Measurements from ENCODE around the gene COA1.
"Not testable (repeated sequence)": the region's sequence is repeated elsewhere in the genome, so short reads cannot be mapped to it uniquely, and the experiment has no call there.

The COA1 gene

GRCh38 chr7:43632746-43633145, 96.6 kb downstream of the COA1 start:
- TF ChIP-seq, protein P1, sequence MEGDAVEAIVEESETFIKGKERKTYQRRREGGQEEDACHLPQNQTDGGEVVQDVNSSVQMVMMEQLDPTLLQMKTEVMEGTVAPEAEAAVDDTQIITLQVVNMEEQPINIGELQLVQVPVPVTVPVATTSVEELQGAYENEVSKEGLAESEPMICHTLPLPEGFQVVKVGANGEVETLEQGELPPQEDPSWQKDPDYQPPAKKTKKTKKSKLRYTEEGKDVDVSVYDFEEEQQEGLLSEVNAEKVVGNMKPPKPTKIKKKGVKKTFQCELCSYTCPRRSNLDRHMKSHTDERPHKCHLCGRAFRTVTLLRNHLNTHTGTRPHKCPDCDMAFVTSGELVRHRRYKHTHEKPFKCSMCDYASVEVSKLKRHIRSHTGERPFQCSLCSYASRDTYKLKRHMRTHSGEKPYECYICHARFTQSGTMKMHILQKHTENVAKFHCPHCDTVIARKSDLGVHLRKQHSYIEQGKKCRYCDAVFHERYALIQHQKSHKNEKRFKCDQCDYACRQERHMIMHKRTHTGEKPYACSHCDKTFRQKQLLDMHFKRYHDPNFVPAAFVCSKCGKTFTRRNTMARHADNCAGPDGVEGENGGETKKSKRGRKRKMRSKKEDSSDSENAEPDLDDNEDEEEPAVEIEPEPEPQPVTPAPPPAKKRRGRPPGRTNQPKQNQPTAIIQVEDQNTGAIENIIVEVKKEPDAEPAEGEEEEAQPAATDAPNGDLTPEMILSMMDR (IDR thresholded peaks at IDR 0.05; ENCODE audit: extremely low read depth, insufficient read depth, missing control alignments): no peak
- DNase-seq (ENCODE audit: low spot score): no peak
- in situ Hi-C loops (cut with MboI; ENCODE audit: low pct_unique_long_range_greater_than_20kb, low sequenced_read_pairs, unreplicated experiment): no loop called here

- in situ Hi-C loops (cut with MboI; ENCODE audit: low pct_unique_long_range_greater_than_20kb, low sequenced_read_pairs, unreplicated experiment): no loop called here
- DNase-seq (ENCODE audit: low spot score): no peak
- TF ChIP-seq, protein P1 (IDR thresholded peaks at IDR 0.05; ENCODE audit: extremely low read depth, insufficient read depth, missing control alignments): no peak
Observed at GRCh38 chr7:43631559-43631958, 97.8 kb downstream of the COA1 start.

DNA sequence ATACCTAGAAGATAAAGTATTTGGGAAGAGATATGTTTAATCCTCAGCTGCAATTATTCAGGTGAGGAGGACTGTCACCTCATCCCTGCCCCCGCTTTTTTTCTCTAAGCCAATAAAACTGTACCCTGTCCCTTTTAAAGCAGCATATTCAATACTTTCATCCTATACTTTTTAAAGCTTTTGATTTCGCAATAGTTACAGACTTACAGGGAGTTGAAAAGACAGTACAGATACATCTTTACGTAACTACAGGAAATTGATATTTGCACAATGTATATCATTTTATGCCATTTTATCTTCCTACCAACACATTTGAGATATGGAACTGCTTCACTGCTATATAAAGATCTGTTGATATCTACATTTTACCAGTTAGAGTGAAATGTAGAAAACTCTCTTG, 98.8 kb downstream of the COA1 start:
- in situ Hi-C loops (cut with MboI; ENCODE audit: low pct_unique_long_range_greater_than_20kb, low sequenced_read_pairs, unreplicated experiment): no loop called here
- DNase-seq (ENCODE audit: low spot score): no peak
- TF ChIP-seq, protein P1 (IDR thresholded peaks at IDR 0.05; ENCODE audit: extremely low read depth, insufficient read depth, missing control alignments): no peak

DNA sequence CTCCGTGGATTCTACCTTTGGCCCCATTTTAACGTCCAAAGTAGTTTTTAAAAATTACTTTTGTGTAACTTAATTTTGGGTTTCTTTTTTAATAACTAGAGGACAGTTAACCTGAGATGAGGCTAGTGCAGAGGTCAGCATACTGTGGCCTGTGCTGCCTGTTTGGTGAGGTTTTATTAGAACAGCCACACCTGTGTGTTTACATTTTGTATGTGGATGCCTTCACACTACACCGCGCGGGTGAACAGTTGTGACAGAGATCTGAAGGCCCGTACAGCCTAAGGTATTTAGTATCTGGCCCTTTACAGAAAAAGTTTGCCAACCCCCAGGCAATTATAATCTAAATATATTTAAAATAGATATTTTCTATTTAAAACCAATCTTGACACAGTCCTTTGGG, 99.5 kb downstream of the COA1 start:
- no peak for DNase-seq (ENCODE audit: low spot score)
- in situ Hi-C loops (cut with MboI; ENCODE audit: low pct_unique_long_range_greater_than_20kb, low sequenced_read_pairs, unreplicated experiment): no loop called here
- TF ChIP-seq, protein P1 (IDR thresholded peaks at IDR 0.05; ENCODE audit: extremely low read depth, insufficient read depth, missing control alignments): no peak

GRCh38 chr7:43628431-43628830, 100.9 kb downstream of the COA1 start:
- in situ Hi-C loops (cut with MboI; ENCODE audit: low pct_unique_long_range_greater_than_20kb, low sequenced_read_pairs, unreplicated experiment): no loop called here
- TF ChIP-seq, protein P1 (IDR thresholded peaks at IDR 0.05; ENCODE audit: extremely low read depth, insufficient read depth, missing control alignments): no peak
- DNase-seq (ENCODE audit: low spot score): no peak

DNA sequence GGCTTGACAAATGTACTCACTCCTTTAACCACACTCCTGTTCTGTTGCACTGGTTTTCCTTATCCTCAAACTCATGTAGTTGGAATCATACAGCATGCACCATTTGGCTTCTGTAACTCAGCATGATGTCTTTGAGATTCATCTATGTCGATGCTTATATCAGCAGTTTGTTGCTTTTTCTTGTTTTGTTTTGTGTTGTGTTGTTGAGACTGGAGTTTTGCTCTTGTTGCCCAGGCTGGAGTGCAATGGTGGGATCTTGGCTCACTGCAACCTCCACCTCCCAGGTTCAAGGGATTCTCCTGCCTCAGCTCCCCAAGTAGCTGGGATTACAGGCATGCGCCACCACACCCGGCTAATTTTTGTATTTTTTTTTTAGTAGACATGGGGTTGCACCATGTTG, 101.5 kb downstream of the COA1 start:
- in situ Hi-C loops (cut with MboI; ENCODE audit: low pct_unique_long_range_greater_than_20kb, low sequenced_read_pairs, unreplicated experiment); DNase-seq (ENCODE audit: low spot score): not testable (repeated sequence)

DNA sequence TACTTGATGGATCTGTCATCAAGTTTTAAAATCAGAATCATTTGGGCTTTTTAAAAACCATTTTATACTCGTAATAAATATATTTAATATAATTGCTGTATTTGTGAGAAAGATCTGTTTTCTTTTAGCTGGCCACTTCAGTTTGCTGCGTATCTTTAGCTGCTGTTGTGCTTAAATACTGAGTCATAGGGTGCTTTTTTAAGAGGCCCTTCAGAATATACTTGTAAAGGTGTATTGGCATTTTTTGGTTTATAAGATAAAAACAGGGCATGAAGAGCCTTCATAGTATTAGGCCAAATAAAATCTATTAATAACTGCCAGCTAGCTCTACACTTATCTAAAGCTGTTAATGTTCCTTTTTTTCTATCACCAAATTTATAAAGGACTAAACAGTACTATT, 102.6 kb downstream of the COA1 start:
- DNase-seq (ENCODE audit: low spot score): no peak
- in situ Hi-C loops (cut with MboI; ENCODE audit: low pct_unique_long_range_greater_than_20kb, low sequenced_read_pairs, unreplicated experiment): no loop called here
- TF ChIP-seq, protein P1 (IDR thresholded peaks at IDR 0.05; ENCODE audit: extremely low read depth, insufficient read depth, missing control alignments): no peak
